OCI-LY1 (cell line): ENCODE data around the gene C10orf53.

Experiments
- EZH2 ChIP-seq: fragments of 200-600 bp; sonication (generic), shearing (Covaris generic); IDR thresholded peaks from 2 replicates; pipeline ENCODE4 v1.8.0; 2017; ENCODE audit warnings: borderline replicate concordance, mixed run types, mild to moderate bottlenecking, antibody characterized with exemption, low read length, moderate library complexity, mixed read lengths
- TF ChIP-seq, protein P1 (sequence below): fragments of 200-600 bp; sonication (generic), shearing (Covaris generic); IDR thresholded peaks from 2 replicates; pipeline ENCODE4 v1.5.1; 2017; ENCODE audit warnings: mild to moderate bottlenecking, antibody characterized with exemption, low read length, moderate library complexity, mixed read lengths

DNA sequence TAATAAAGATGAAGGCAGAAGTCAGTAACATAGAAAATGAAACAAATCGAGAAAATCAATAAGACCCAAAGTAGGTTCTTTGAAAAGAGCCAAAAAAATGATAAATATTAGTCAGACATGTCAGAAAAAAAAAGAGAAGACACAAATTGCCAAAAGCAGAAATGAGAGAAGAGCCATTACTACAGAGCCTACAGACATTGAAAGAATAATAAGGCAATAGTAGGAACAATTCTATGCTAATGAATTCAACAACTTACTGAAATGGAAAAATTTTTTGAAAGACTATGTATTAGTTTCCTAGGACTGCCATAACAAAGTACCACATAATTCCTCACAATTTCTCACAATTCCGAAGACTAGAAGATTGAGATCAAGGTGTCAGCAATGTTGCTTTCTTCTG, 47.1 kb downstream of the C10orf53 start:
- TF ChIP-seq, protein P1, sequence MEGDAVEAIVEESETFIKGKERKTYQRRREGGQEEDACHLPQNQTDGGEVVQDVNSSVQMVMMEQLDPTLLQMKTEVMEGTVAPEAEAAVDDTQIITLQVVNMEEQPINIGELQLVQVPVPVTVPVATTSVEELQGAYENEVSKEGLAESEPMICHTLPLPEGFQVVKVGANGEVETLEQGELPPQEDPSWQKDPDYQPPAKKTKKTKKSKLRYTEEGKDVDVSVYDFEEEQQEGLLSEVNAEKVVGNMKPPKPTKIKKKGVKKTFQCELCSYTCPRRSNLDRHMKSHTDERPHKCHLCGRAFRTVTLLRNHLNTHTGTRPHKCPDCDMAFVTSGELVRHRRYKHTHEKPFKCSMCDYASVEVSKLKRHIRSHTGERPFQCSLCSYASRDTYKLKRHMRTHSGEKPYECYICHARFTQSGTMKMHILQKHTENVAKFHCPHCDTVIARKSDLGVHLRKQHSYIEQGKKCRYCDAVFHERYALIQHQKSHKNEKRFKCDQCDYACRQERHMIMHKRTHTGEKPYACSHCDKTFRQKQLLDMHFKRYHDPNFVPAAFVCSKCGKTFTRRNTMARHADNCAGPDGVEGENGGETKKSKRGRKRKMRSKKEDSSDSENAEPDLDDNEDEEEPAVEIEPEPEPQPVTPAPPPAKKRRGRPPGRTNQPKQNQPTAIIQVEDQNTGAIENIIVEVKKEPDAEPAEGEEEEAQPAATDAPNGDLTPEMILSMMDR = no peak
- no peak for TF ChIP-seq EZH2
